B cell (primary cell): Measurements from ENCODE around the gene SAMD3. TPM values are rescaled to one million over a fixed set of nuclear protein-coding genes. Genes with fewer than 3 reads are reported as not detected.

ENCODE experiments used
- ATAC-seq: fragments of 200-7000 bp; cut with Tn5 transposase; one replicate; pipeline ENCODE4 v1.10.0; 2021; ENCODE audit warnings: low read depth, mild to moderate bottlenecking, moderate number of reproducible peaks, moderate library complexity
- CTCF ChIA-PET: fragments of 350-600 bp; sonication (Branson Sonifier 250); formaldehyde crosslinking; loops from one replicate; lab custom pipeline; 2021; ENCODE audit warnings: antibody characterized with exemption, inconsistent platforms; lab: Charles Lee
- POLR2A ChIA-PET: fragments of 350-600 bp; sonication (Branson Sonifier 250); formaldehyde crosslinking; loops from one replicate; lab custom pipeline; 2021; ENCODE audit warnings: antibody characterized with exemption; lab: Charles Lee
- DNase-seq: peaks from one replicate; pipeline ENCODE4 v3.0.0; 2013
- H2AFZ ChIP-seq: 2 replicates; pipeline ENCODE4 v1.6.1; 2012; ENCODE audit warnings: mild to moderate bottlenecking, low read depth, low read length; ENCODE audit not compliant: insufficient read depth, poor library complexity, severe bottlenecking
- H3K27ac ChIP-seq, 2 donors: 1 replicate in 1 of 2; 2 replicates in 1 of 2; pipeline ENCODE4 v1.5.1; 2012 to 2013; ENCODE audit warnings: low read length in 2 of 2, mild to moderate bottlenecking in 2 of 2, moderate library complexity in 1 of 2
- H3K27me3 ChIP-seq, 4 experiments: fragments of 200-600 bp in 1 of 4; sonication (generic) in 1 of 4; replicated peaks in 1 of 4; 1 replicate in 2 of 4; 2 replicates in 2 of 4; pipeline versions ENCODE4 v1.6.1 to v1.7.0; 2013 to 2016; ENCODE audit warnings: low read length in 3 of 4, mild to moderate bottlenecking in 2 of 4, mixed read lengths in 1 of 4, moderate library complexity in 1 of 4; ENCODE audit not compliant: insufficient read depth in 4 of 4, control insufficient read depth in 3 of 4; ENCODE audit errors: control extremely low read depth in 1 of 4
- H3K36me3 ChIP-seq, 2 experiments: replicated peaks in 1 of 2; 1 replicate in 1 of 2; 2 replicates in 1 of 2; pipeline versions ENCODE4 v1.6.1 to v1.7.1; 2013; ENCODE audit warnings: low read length in 1 of 2; ENCODE audit not compliant: insufficient read depth in 2 of 2, control insufficient read depth in 1 of 2; ENCODE audit errors: control extremely low read depth in 1 of 2, extremely low read depth in 1 of 2
- H3K4me1 ChIP-seq, 2 donors: fragments of 200-600 bp in 1 of 2; sonication (generic) in 1 of 2; 1 replicate in 1 of 2; 2 replicates in 1 of 2; pipeline versions ENCODE4 v1.5.1 to v1.6.1; 2013 to 2017; ENCODE audit warnings: low read length in 2 of 2; ENCODE audit not compliant: control insufficient read depth in 2 of 2, insufficient read depth in 2 of 2
- H3K4me2 ChIP-seq: replicated peaks from 2 replicates; pipeline ENCODE3; 2012; ENCODE audit warnings: mild to moderate bottlenecking, low read depth, low read length; ENCODE audit not compliant: poor library complexity, severe bottlenecking
- H3K4me3 ChIP-seq, 5 experiments: fragments of 200-600 bp in 1 of 5; sonication (generic) in 1 of 5; 1 replicate in 3 of 5; 2 replicates in 2 of 5; pipeline versions ENCODE4 v1.5.1 to v1.7.0; 2011 to 2016; ENCODE audit warnings: low read length in 4 of 5, mild to moderate bottlenecking in 4 of 5, low read depth in 2 of 5, control low read depth in 1 of 5, moderate library complexity in 1 of 5; ENCODE audit not compliant: insufficient read depth in 1 of 5; ENCODE audit errors: control extremely low read depth in 1 of 5, extremely low read depth in 1 of 5
- H3K79me2 ChIP-seq: fragments of 200-600 bp; sonication (generic); one replicate; pipeline ENCODE4 v1.6.0; 2016; ENCODE audit warnings: low read length; ENCODE audit not compliant: control insufficient read depth, insufficient read depth
- H3K9ac ChIP-seq: fragments of 200-600 bp; sonication (generic); 2 replicates; pipeline ENCODE4 v1.6.1; 2017; ENCODE audit warnings: mild to moderate bottlenecking, low read length, moderate library complexity
- H3K9me3 ChIP-seq, 3 donors: one replicate each; pipeline versions ENCODE4 v1.6.1 to v1.7.1; 2013; ENCODE audit warnings: low read length in 2 of 3; ENCODE audit not compliant: control insufficient read depth in 2 of 3, insufficient read depth in 1 of 3; ENCODE audit errors: control extremely low read depth in 1 of 3
- H4K20me1 ChIP-seq: 2 replicates; pipeline ENCODE4 v1.6.0; 2012; ENCODE audit warnings: mild to moderate bottlenecking, low read length; ENCODE audit not compliant: insufficient read depth, control insufficient read depth, poor library complexity, severe bottlenecking
- H3K27ac Mint-ChIP-seq: one replicate; pipeline ENCODE4 v1.8.0; 2021; ENCODE audit warnings: mixed read lengths
- H3K27me3 Mint-ChIP-seq: one replicate; pipeline ENCODE4 v1.8.0; 2021; ENCODE audit warnings: mixed read lengths
- H3K4me1 Mint-ChIP-seq: one replicate; pipeline ENCODE4 v1.8.0; 2021; ENCODE audit warnings: mixed read lengths
- H3K4me3 Mint-ChIP-seq: one replicate; pipeline ENCODE4 v1.8.0; 2021; ENCODE audit warnings: mixed read lengths
- H3K9me3 Mint-ChIP-seq: one replicate; pipeline ENCODE4 v1.8.0; 2022; ENCODE audit warnings: mixed read lengths; ENCODE audit not compliant: insufficient read depth
- CTCF ChIP-seq: fragments of 200-600 bp; IDR thresholded peaks from one replicate; pipeline ENCODE4 v1.8.0; 2022; ENCODE audit warnings: antibody characterized with exemption, mild to moderate bottlenecking
- EZH2 ChIP-seq: IDR thresholded peaks from 2 replicates; pipeline ENCODE4 v1.6.1; 2012; ENCODE audit warnings: borderline replicate concordance, low read depth, mild to moderate bottlenecking, moderate library complexity, low read length; ENCODE audit not compliant: insufficient read depth, poor library complexity, severe bottlenecking
- WGBS: methylation state at CpG from one replicate; pipeline ENCODE4 v1.1.5; 2013; ENCODE audit warnings: missing lambda C conversion rate; ENCODE audit not compliant: insufficient coverage; 5-methylcytosine and 5-hydroxymethylcytosine counted together
- intact Hi-C: fragments of 100-400 bp; cut with micrococcal nuclease; formaldehyde crosslinking; loops from one replicate; pipeline ENCODE4 v1.10.0; 2022
- polyA plus RNA-seq: library from polyadenylated mRNA; depleted of rRNA; stranded (reverse); fragments of >200 nt; gene quantifications from 2 replicates; pipeline ENCODE4 v1.2.3, GENCODE V29; 2012
- total RNA-seq, 2 donors: library from RNA; stranded (reverse); fragments of 120-200 nt in 1 of 2; gene quantifications; 1 replicate in 1 of 2; 2 replicates in 1 of 2; pipeline versions ENCODE4 v1.2.3 to v1.2.4, GENCODE V29; 2013 to 2022

SAMD3 gene
- total and polyA plus RNA-seq, 2 donors (not counting 1 experiment from before 2014, with no cell fraction given), result 0.57 to 3.8 TPM

GRCh38 chr6:130259140-130259539 is 36.4 kb upstream of the SAMD3 start:
- H3K27me3 Mint-ChIP-seq, result no peaks in the 10 kb centered on the region
- POLR2A ChIA-PET, result no interaction called here
- H3K27ac ChIP-seq, result peak overlapping the region; percentile 18 to 80
- H3K36me3 ChIP-seq, result no peaks in the 10 kb centered on the region
- H3K4me2 ChIP-seq, result peak overlapping the region; percentile 42
- peak overlapping the region; percentile 82 for H3K27ac Mint-ChIP-seq
- H3K9me3 Mint-ChIP-seq, result no peaks in the 10 kb centered on the region
- no CpG with 5 or more reads among the region's 1 CpG for WGBS
- H3K4me3 Mint-ChIP-seq, result peak overlapping the region; percentile 45
- no peak overlapping the region for H3K4me3 ChIP-seq
- peak overlapping the region; percentile 35 for H2AFZ ChIP-seq
- H3K79me2 ChIP-seq, result no peaks in the 10 kb centered on the region
- intact Hi-C loops, result loop anchor here (5.0 kb wide), 2 partner anchors 142 to 237 kb away; no protein-coding TSS in a partner anchor
- no peaks in the 10 kb centered on the region for H3K27me3 ChIP-seq
- CTCF ChIA-PET, result no interaction called here
- H3K4me1 ChIP-seq, result peaks cover 23 to 28% of the 10 kb centered on the region in 2 donors
- ATAC-seq (no peak), DNase-seq (no peak)
- H4K20me1 ChIP-seq, result no peaks in the 10 kb centered on the region
- TF ChIP-seq EZH2, result no peak
- peaks cover 0 to 5% (median 2%) of the 10 kb centered on the region in 3 donors for H3K9me3 ChIP-seq
- no peak overlapping the region for H3K9ac ChIP-seq
- H3K4me1 Mint-ChIP-seq, result peaks cover 39% of the 10 kb centered on the region

GRCh38 chr6:130252527-130253237 is 29.9 kb upstream of the SAMD3 start:
- Mint-ChIP-seq H3K27ac (no peak overlapping the region), H3K27me3 (no peaks in the 10 kb centered on the region), H3K4me1 (no peaks in the 10 kb centered on the region), H3K4me3 (no peak overlapping the region), H3K9me3 (no peaks in the 10 kb centered on the region)
- H3K4me1 ChIP-seq, result no peaks in the 10 kb centered on the region
- H3K4me2 ChIP-seq, result no peak overlapping the region
- no peak overlapping the region for H3K9ac ChIP-seq
- no peaks in the 10 kb centered on the region for H3K79me2 ChIP-seq
- H3K4me3 ChIP-seq, result no peak overlapping the region
- intact Hi-C loops, result no loop called here
- no peaks in the 10 kb centered on the region for H4K20me1 ChIP-seq
- POLR2A ChIA-PET, result no interaction called here
- WGBS, result 78% methylated on average over 5 of the region's 9 CpGs
- no peak overlapping the region for H2AFZ ChIP-seq
- DNase-seq, result no peak
- H3K9me3 ChIP-seq, result peaks cover 0 to 2% (median 0%) of the 10 kb centered on the region in 3 donors
- ATAC-seq, result no peak
- no peaks in the 10 kb centered on the region for H3K36me3 ChIP-seq
- no peaks in the 10 kb centered on the region for H3K27me3 ChIP-seq
- CTCF ChIA-PET, result no interaction called here
- TF ChIP-seq CTCF, result no peak
- TF ChIP-seq EZH2, result no peak
- no peak overlapping the region for H3K27ac ChIP-seq
